Cardiac muscle cell (in vitro differentiated cells and primary cell): ENCODE measurements around the gene SOX5. TPM values are rescaled to one million over a fixed set of nuclear protein-coding genes. Genes with fewer than 3 reads are reported as not detected.

ENCODE experiments used
- DNase-seq, 2 donors: peaks; one replicate each; pipeline versions ENCODE4 v3.0.0 to v3.0.0-alpha.2; 2010 to 2017; ENCODE audit warnings: low read depth in 1 of 2, low spot score in 1 of 2
- H3K27ac ChIP-seq: fragments of 200-600 bp; sonication (generic); 2 replicates; pipeline ENCODE4 v1.5.1; 2016
- H3K27me3 ChIP-seq: fragments of 200-600 bp; sonication (generic); 2 replicates; pipeline ENCODE4 v1.6.0; 2016; ENCODE audit warnings: control low read depth
- H3K36me3 ChIP-seq: fragments of 200-600 bp; sonication (generic); 2 replicates; pipeline ENCODE4 v1.5.1; 2016; ENCODE audit warnings: control low read depth
- H3K4me1 ChIP-seq: fragments of 200-600 bp; sonication (generic); 2 replicates; pipeline ENCODE4 v1.8.1; 2017; ENCODE audit warnings: low read depth, mild to moderate bottlenecking, mixed run types
- H3K4me3 ChIP-seq: fragments of 200-600 bp; sonication (generic); 2 replicates; pipeline ENCODE4 v1.5.1; 2016; ENCODE audit warnings: mild to moderate bottlenecking
- H3K9me3 ChIP-seq: fragments of 200-600 bp; sonication (generic); 2 replicates; pipeline ENCODE4 v1.5.1; 2017; ENCODE audit warnings: low read depth, mild to moderate bottlenecking, control low read depth
- polyA plus RNA-seq: library from polyadenylated mRNA; unstranded; fragments of >200 nt; fragmentation: Nextera tagmentation; extraction: Ambion mirVana; gene quantifications from 2 replicates; pipeline ENCODE4 v1.2.1, GENCODE V29; 2016
- total RNA-seq: library from RNA; depleted of rRNA; stranded (reverse); fragments of >200 nt; gene quantifications from 2 replicates; pipeline ENCODE4 v1.2.3, GENCODE V29; 2016
- TF ChIP-seq, protein P1 (sequence below): IDR thresholded peaks from 2 replicates; pipeline ENCODE4 v1.5.1; 2012; ENCODE audit warnings: low read depth, mild to moderate bottlenecking, low read length

The SOX5 gene
- total and polyA plus RNA-seq, 2 experiments from 2014 or later = 6.8 to 11.9 TPM

DNA sequence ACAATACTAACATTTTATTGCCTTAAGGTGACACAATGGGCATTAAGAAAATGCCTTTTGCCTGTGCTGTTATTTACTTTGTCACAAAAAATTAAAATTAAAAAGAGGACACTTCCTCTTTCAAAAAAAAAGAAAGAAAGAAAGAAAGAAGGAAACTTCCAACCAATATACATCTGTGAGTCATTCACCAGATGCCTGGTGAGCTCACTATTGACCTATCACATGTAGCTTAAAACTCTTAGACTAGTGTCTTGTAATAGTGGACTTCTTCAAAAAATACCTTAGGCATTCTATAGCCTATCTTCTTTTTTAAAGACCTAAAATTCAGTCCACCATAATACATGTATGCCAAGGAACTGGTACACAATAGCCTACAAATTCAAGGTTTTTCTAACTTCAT is 4.9 kb upstream of the SOX5 start:
- DNase-seq = peak in 1 of 2 donors; percentile 1
- no peaks in the 10 kb centered on the region for H3K9me3 ChIP-seq
- peaks cover 3% of the 10 kb centered on the region for H3K4me1 ChIP-seq
- no peak overlapping the region for H3K27ac ChIP-seq
- H3K27me3 ChIP-seq = no peaks in the 10 kb centered on the region
- no peaks in the 10 kb centered on the region for H3K36me3 ChIP-seq
- TF ChIP-seq, protein P1, sequence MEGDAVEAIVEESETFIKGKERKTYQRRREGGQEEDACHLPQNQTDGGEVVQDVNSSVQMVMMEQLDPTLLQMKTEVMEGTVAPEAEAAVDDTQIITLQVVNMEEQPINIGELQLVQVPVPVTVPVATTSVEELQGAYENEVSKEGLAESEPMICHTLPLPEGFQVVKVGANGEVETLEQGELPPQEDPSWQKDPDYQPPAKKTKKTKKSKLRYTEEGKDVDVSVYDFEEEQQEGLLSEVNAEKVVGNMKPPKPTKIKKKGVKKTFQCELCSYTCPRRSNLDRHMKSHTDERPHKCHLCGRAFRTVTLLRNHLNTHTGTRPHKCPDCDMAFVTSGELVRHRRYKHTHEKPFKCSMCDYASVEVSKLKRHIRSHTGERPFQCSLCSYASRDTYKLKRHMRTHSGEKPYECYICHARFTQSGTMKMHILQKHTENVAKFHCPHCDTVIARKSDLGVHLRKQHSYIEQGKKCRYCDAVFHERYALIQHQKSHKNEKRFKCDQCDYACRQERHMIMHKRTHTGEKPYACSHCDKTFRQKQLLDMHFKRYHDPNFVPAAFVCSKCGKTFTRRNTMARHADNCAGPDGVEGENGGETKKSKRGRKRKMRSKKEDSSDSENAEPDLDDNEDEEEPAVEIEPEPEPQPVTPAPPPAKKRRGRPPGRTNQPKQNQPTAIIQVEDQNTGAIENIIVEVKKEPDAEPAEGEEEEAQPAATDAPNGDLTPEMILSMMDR = no peak
- no peak overlapping the region for H3K4me3 ChIP-seq

DNA sequence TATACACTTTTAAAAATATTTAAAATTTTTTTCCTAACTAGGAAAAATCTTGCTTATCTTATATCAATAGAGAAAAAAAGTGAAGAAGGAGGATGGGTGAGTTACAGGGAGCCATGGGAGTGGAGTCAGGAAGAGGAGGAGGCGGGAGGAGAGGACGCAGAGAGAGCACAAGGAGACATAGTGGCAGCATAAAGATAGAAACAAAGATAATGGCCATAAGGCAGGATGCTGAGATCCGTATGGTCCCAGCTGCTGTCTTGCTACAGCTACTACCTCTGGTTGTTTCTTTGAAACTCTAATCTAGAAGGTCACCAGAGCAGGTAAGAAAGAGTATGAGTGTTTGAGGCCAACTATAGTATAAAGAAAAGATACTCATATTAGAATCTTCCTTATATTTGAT is 2.6 kb upstream of the SOX5 start:
- Histone ChIP-seq H3K36me3 (no peaks in the 10 kb centered on the region), H3K9me3 (no peaks in the 10 kb centered on the region), H3K27me3 (no peaks in the 10 kb centered on the region), H3K4me1 (peaks cover 9% of the 10 kb centered on the region), H3K27ac (no peak overlapping the region), H3K4me3 (no peak overlapping the region)
- no peak for DNase-seq
- TF ChIP-seq, protein P1 = no peak

DNA sequence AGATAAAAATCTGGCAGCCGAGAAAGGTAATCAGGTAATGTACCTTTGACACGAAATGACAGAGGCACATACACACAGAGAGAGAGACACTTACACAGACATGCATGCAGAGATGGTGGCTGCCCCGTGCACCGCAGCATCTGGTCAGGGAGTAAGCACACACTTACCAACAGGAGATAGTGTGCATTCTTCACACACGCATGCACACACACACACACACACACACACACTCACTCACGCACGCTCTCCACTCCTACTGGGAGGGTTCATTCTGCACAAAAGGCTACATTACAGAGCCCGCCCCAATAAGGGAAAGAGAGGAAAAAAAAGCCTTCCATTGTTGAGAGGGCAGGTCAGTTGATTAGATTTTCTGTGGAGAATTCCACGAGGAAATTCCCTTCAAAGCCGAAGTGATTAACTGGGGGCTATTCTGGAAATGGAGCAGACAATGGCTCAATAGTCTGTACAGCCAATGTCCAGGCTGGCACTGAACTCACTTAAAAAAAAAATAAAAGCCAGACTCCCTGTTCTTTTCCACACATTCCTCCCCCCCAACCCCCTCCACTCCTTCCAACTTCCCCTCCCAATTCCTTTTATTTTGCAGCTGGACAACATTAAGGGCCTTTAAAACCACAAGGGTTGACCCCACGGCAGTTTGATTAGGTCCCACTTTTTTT is 1.4 kb upstream of the SOX5 start:
- Histone ChIP-seq H3K9me3 (no peaks in the 10 kb centered on the region), H3K27me3 (no peaks in the 10 kb centered on the region), H3K36me3 (no peaks in the 10 kb centered on the region), H3K4me3 (peak overlapping the region; percentile 51), H3K27ac (peak overlapping the region; percentile 9), H3K4me1 (peaks cover 9% of the 10 kb centered on the region)
- DNase-seq = peak; percentile 20 to 21
- TF ChIP-seq, protein P1 = no peak

DNA sequence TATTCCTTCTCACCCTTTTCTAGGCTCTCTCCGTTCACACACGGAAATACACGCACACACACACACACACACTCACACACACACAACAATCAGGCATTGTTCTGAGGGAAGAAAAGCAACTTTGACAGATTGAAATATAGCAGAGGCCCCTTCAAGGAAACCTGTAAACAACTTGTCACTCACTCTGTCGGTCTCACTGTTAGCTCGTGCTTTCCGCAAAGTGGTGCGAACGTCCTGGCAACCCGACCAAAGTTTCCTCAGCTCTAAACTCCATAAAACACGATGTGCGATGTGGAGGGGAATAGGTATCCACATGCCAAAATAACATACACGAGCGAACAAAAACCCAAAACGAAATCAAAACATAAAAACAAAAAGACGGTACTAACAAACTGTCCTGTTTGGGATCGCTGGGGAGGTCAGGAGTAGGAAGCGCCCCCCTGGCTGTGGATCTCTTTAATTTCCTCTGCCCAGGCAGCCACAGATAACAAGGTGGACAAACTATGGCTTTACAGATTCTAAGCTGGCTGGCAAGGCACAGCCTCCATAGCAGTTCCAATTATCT is 822 bp upstream of the SOX5 start:
- Histone ChIP-seq H3K27me3 (no peaks in the 10 kb centered on the region), H3K4me3 (peak overlapping the region; percentile 51), H3K4me1 (peaks cover 9% of the 10 kb centered on the region), H3K36me3 (no peaks in the 10 kb centered on the region), H3K27ac (no peak overlapping the region), H3K9me3 (no peaks in the 10 kb centered on the region)
- DNase-seq = peak; percentile 30 to 36
- TF ChIP-seq, protein P1 = no peak

DNA sequence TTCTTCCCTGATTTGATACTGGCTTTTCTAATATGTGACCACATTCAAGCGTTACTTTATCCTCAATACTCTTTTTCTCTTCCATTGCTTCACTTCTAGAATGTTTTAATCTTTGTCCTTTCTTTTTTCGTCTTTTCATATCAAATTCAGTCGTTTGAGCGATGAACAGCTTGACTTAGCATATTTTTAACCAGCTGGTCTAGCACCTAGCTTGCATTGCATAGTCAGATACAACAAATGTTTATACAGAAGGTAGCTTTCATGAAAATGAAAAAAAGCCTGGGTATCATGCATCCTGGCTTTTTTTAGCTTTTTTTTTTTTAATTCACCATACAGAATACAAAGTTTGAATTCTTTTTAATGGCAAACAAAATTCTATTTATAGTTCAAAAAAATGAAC is 1.2 kb downstream of the SOX5 start:
- Histone ChIP-seq H3K9me3 (no peaks in the 10 kb centered on the region), H3K4me3 (peak overlapping the region; percentile 51), H3K4me1 (peaks cover 9% of the 10 kb centered on the region), H3K27me3 (no peaks in the 10 kb centered on the region), H3K27ac (no peak overlapping the region), H3K36me3 (no peaks in the 10 kb centered on the region)
- DNase-seq = no peak
- TF ChIP-seq, protein P1 = no peak
